ENCODE results near the gene WDR33.

WDR33 gene

GRCh38 chr2:127654084-127654837, 156.7 kb downstream of the WDR33 start:
- no peak for TF ChIP-seq CTCF (IDR thresholded peaks at IDR 0.05; ENCODE audit: borderline replicate concordance, insufficient read depth, low read depth, low read length)
- no peak overlapping the region for H3K4me3 ChIP-seq (ENCODE audit: low read depth, low read length)

- no peak for TF ChIP-seq CTCF (IDR thresholded peaks at IDR 0.05; ENCODE audit: borderline replicate concordance, insufficient read depth, low read depth, low read length)
- no peak overlapping the region for H3K4me3 ChIP-seq (ENCODE audit: low read depth, low read length)
These were observed 157.4 kb downstream of the WDR33 start for GRCh38 chr2:127653421-127654083.

GRCh38 chr2:127652786-127653357, 158.1 kb downstream of the WDR33 start:
- TF ChIP-seq CTCF (IDR thresholded peaks at IDR 0.05; ENCODE audit: borderline replicate concordance, insufficient read depth, low read depth, low read length) = no peak
- H3K4me3 ChIP-seq (ENCODE audit: low read depth, low read length) = no peak overlapping the region

- no peak for TF ChIP-seq CTCF (IDR thresholded peaks at IDR 0.05; ENCODE audit: borderline replicate concordance, insufficient read depth, low read depth, low read length)
- H3K4me3 ChIP-seq (ENCODE audit: low read depth, low read length) = no peak overlapping the region
These were observed 158.9 kb downstream of the WDR33 start for GRCh38 chr2:127651971-127652550.

- H3K4me3 ChIP-seq (ENCODE audit: low read depth, low read length) = no peak overlapping the region
- no peak for TF ChIP-seq CTCF (IDR thresholded peaks at IDR 0.05; ENCODE audit: borderline replicate concordance, insufficient read depth, low read depth, low read length)
These were observed 159.6 kb downstream of the WDR33 start for GRCh38 chr2:127651381-127651809.
